Kidney epithelial cell (primary cell): Measurements from ENCODE around the gene PEX5. TPM values are rescaled to one million over a fixed set of nuclear protein-coding genes. Genes with fewer than 3 reads are reported as not detected.

Experiments used
- DNase-seq: peaks from one replicate; pipeline ENCODE4 v3.0.0-alpha.2; 2010; ENCODE audit warnings: low read depth
- H3K27me3 ChIP-seq: 2 replicates; pipeline ENCODE4 v1.6.0; 2011; ENCODE audit warnings: low read length; ENCODE audit not compliant: control insufficient read depth, insufficient read depth
- H3K36me3 ChIP-seq: 2 replicates; pipeline ENCODE4 v1.5.1; 2011; ENCODE audit warnings: low read length; ENCODE audit not compliant: control insufficient read depth, insufficient read depth
- H3K4me3 ChIP-seq: 2 replicates; pipeline ENCODE4 v1.5.1; 2011; ENCODE audit warnings: low read depth, mild to moderate bottlenecking, control low read depth, low read length
- CTCF ChIP-seq: IDR thresholded peaks from 2 replicates; pipeline ENCODE4 v1.5.1; 2011; ENCODE audit warnings: mild to moderate bottlenecking, moderate library complexity, low read length, control low read depth, inconsistent platforms; ENCODE audit not compliant: insufficient read depth, poor library complexity, severe bottlenecking
- total RNA-seq: library from RNA; depleted of rRNA; stranded (reverse); fragments of >200 nt; gene quantifications from 2 replicates; pipeline ENCODE4 v1.2.3, GENCODE V29; 2015

The PEX5 gene
- total RNA-seq, 1 donor from 2014 or later = 25.0 TPM

GRCh38 chr12:7156259-7157197 is 33.0 kb upstream of the PEX5 start:
- no peak overlapping the region for H3K4me3 ChIP-seq
- no peak for TF ChIP-seq CTCF
- no peak for DNase-seq
- H3K36me3 ChIP-seq = peaks cover 1% of the 10 kb centered on the region
- no peaks in the 10 kb centered on the region for H3K27me3 ChIP-seq

- peaks cover 3% of the 10 kb centered on the region for H3K27me3 ChIP-seq
- TF ChIP-seq CTCF = no peak
- no peak for DNase-seq
Measured at GRCh38 chr12:7157391-7157790, 32.1 kb upstream of the PEX5 start.

GRCh38 chr12:7158781-7159609 is 30.5 kb upstream of the PEX5 start:
- Histone ChIP-seq H3K27me3 (peaks cover 13% of the 10 kb centered on the region), H3K4me3 (no peak overlapping the region), H3K36me3 (peaks cover under 1% of the 10 kb centered on the region)
- TF ChIP-seq CTCF = no peak
- no peak for DNase-seq

More at GRCh38 chr12:7157391-7157790, 32.1 kb upstream of the PEX5 start:
- no peak overlapping the region for H3K4me3 ChIP-seq
- peaks cover 1% of the 10 kb centered on the region for H3K36me3 ChIP-seq

- no peak overlapping the region for H3K4me3 ChIP-seq
- H3K36me3 ChIP-seq = no peaks in the 10 kb centered on the region
- DNase-seq = no peak
- peaks cover 13% of the 10 kb centered on the region for H3K27me3 ChIP-seq
- TF ChIP-seq CTCF = no peak
Measured at GRCh38 chr12:7160183-7160582, 29.3 kb upstream of the PEX5 start.

GRCh38 chr12:7161327-7161726 is 28.2 kb upstream of the PEX5 start:
- H3K36me3 ChIP-seq = no peaks in the 10 kb centered on the region
- no peak for TF ChIP-seq CTCF
- DNase-seq = no peak
- H3K27me3 ChIP-seq = peaks cover 13% of the 10 kb centered on the region
- H3K4me3 ChIP-seq = no peak overlapping the region
